GM06990 (cell line): Measurements from ENCODE around the gene TECPR1.

Experiments used
- DNase-seq: peaks from one replicate; pipeline ENCODE4 v3.0.0-alpha.2; 2011; ENCODE audit not compliant: insufficient read length; ENCODE audit errors: extremely low read depth
- H3K27me3 ChIP-seq: replicated peaks from 2 replicates; pipeline ENCODE4 v1.6.0; 2011; ENCODE audit warnings: low read length; ENCODE audit not compliant: control insufficient read depth, insufficient read depth
- H3K36me3 ChIP-seq: 2 replicates; pipeline ENCODE4 v1.5.1; 2011; ENCODE audit warnings: low read length; ENCODE audit not compliant: control insufficient read depth, insufficient read depth
- H3K4me3 ChIP-seq: replicated peaks from 2 replicates; pipeline ENCODE4 v1.5.1; 2011; ENCODE audit warnings: low read depth, mild to moderate bottlenecking, control low read depth, low read length
- CTCF ChIP-seq: IDR thresholded peaks from 2 replicates; pipeline ENCODE4 v1.5.1; 2011; ENCODE audit warnings: low read length, control low read depth, mild to moderate bottlenecking, inconsistent platforms; ENCODE audit not compliant: insufficient read depth, poor library complexity, severe bottlenecking

TECPR1 gene

GRCh38 chr7:98291717-98292116 lies 39.7 kb upstream of the TECPR1 start:
- Histone ChIP-seq H3K27me3 (no peaks in the 10 kb centered on the region), H3K36me3 (peaks cover 23% of the 10 kb centered on the region), H3K4me3 (no peak overlapping the region)
- no peak for DNase-seq
- peak; percentile 31 for TF ChIP-seq CTCF

- DNase-seq = no peak
- Histone ChIP-seq H3K27me3 (no peaks in the 10 kb centered on the region), H3K4me3 (no peak overlapping the region), H3K36me3 (peaks cover 20% of the 10 kb centered on the region)
- no peak for TF ChIP-seq CTCF
Measured at GRCh38 chr7:98289333-98289875, 37.4 kb upstream of the TECPR1 start.

GRCh38 chr7:98288064-98288823 lies 36.2 kb upstream of the TECPR1 start:
- Histone ChIP-seq H3K27me3 (no peaks in the 10 kb centered on the region), H3K4me3 (no peak overlapping the region), H3K36me3 (peaks cover 15% of the 10 kb centered on the region)
- no peak for DNase-seq
- peak; percentile 16 for TF ChIP-seq CTCF

- DNase-seq = no peak
- Histone ChIP-seq H3K4me3 (no peak overlapping the region), H3K27me3 (no peaks in the 10 kb centered on the region), H3K36me3 (peaks cover 11% of the 10 kb centered on the region)
- TF ChIP-seq CTCF = no peak
Measured at GRCh38 chr7:98287486-98287959, 35.5 kb upstream of the TECPR1 start.

- TF ChIP-seq CTCF = no peak
- Histone ChIP-seq H3K4me3 (no peak overlapping the region), H3K27me3 (no peaks in the 10 kb centered on the region), H3K36me3 (peaks cover 8% of the 10 kb centered on the region)
- DNase-seq = no peak
Measured at GRCh38 chr7:98286701-98287485, 34.9 kb upstream of the TECPR1 start.
